ENCODE measurements around the gene FARS2.
A peak's percentile ranks its signal among the peaks of the same experiment; 100 is the strongest.

Gene FARS2

GRCh38 chr6:5275497-5275896, 14.2 kb downstream of the FARS2 start:
- peak; percentile 20 for DNase-seq (ENCODE audit: low read depth)
- no peak for TF ChIP-seq CTCF (IDR thresholded peaks at IDR 0.05; ENCODE audit: low read length, missing control alignments)
- no peak overlapping the region for H3K4me3 ChIP-seq (replicated peaks; ENCODE audit: low read depth, low read length)

GRCh38 chr6:5276581-5276980, 15.3 kb downstream of the FARS2 start:
- no peak overlapping the region for H3K4me3 ChIP-seq (replicated peaks; ENCODE audit: low read depth, low read length)
- no peak for TF ChIP-seq CTCF (IDR thresholded peaks at IDR 0.05; ENCODE audit: low read length, missing control alignments)
- DNase-seq (ENCODE audit: low read depth): no peak

- no peak overlapping the region for H3K4me3 ChIP-seq (replicated peaks; ENCODE audit: low read depth, low read length)
- TF ChIP-seq CTCF (IDR thresholded peaks at IDR 0.05; ENCODE audit: low read length, missing control alignments): no peak
- DNase-seq (ENCODE audit: low read depth): no peak
Observed at GRCh38 chr6:5277589-5277988, 16.3 kb downstream of the FARS2 start.

- H3K4me3 ChIP-seq (replicated peaks; ENCODE audit: low read depth, low read length): no peak overlapping the region
- no peak for DNase-seq (ENCODE audit: low read depth)
- TF ChIP-seq CTCF (IDR thresholded peaks at IDR 0.05; ENCODE audit: low read length, missing control alignments): no peak
Observed at GRCh38 chr6:5278047-5278446, 16.7 kb downstream of the FARS2 start.

GRCh38 chr6:5278565-5279120, 17.3 kb downstream of the FARS2 start:
- DNase-seq (ENCODE audit: low read depth): no peak
- TF ChIP-seq CTCF (IDR thresholded peaks at IDR 0.05; ENCODE audit: low read length, missing control alignments): no peak
- no peak overlapping the region for H3K4me3 ChIP-seq (replicated peaks; ENCODE audit: low read depth, low read length)

GRCh38 chr6:5279891-5280338, 18.6 kb downstream of the FARS2 start:
- DNase-seq (ENCODE audit: low read depth): no peak
- TF ChIP-seq CTCF (IDR thresholded peaks at IDR 0.05; ENCODE audit: low read length, missing control alignments): no peak
- no peak overlapping the region for H3K4me3 ChIP-seq (replicated peaks; ENCODE audit: low read depth, low read length)

GRCh38 chr6:5280920-5281319, 19.6 kb downstream of the FARS2 start:
- DNase-seq (ENCODE audit: low read depth): no peak
- no peak overlapping the region for H3K4me3 ChIP-seq (replicated peaks; ENCODE audit: low read depth, low read length)
- TF ChIP-seq CTCF (IDR thresholded peaks at IDR 0.05; ENCODE audit: low read length, missing control alignments): no peak

Data from fibroblast of pulmonary artery (primary cell).